HG02623 (cell line): ENCODE data around the gene KLHDC2.
"Not testable (repeated sequence)": the region's sequence is repeated elsewhere in the genome, so short reads cannot be mapped to it uniquely, and the experiment has no call there.

Source experiments
- ATAC-seq: cut with Tn5 transposase; IDR thresholded peaks from one replicate; pipeline ENCODE4 v1.9.1; 2021; ENCODE audit warnings: moderate library complexity; ENCODE audit not compliant: unreplicated experiment

Gene KLHDC2

GRCh38 chr14:49774106-49774505 is 6.2 kb downstream of the KLHDC2 start:
- ATAC-seq, result no peak

- ATAC-seq, result no peak
Measured at GRCh38 chr14:49778421-49778820, 10.5 kb downstream of the KLHDC2 start.

- ATAC-seq, result not testable (repeated sequence)
Measured at GRCh38 chr14:49781040-49781439, 13.1 kb downstream of the KLHDC2 start.

GRCh38 chr14:49783394-49784014 is 15.6 kb downstream of the KLHDC2 start:
- no peak for ATAC-seq

- no peak for ATAC-seq
Measured at GRCh38 chr14:49786315-49786714, 18.4 kb downstream of the KLHDC2 start.

GRCh38 chr14:49792618-49793017 is 24.7 kb downstream of the KLHDC2 start:
- no peak for ATAC-seq

- no peak for ATAC-seq
Measured at GRCh38 chr14:49796025-49796424, 28.1 kb downstream of the KLHDC2 start.

- ATAC-seq, result no peak
Measured at GRCh38 chr14:49808780-49809179, 40.8 kb downstream of the KLHDC2 start.

- ATAC-seq, result not testable (repeated sequence)
Measured at GRCh38 chr14:49816118-49816517, 48.2 kb downstream of the KLHDC2 start.

GRCh38 chr14:49816844-49817243 is 48.9 kb downstream of the KLHDC2 start:
- ATAC-seq, result no peak

GRCh38 chr14:49820176-49820575 is 52.2 kb downstream of the KLHDC2 start:
- ATAC-seq, result no peak

- no peak for ATAC-seq
Measured at GRCh38 chr14:49828640-49829039, 60.7 kb downstream of the KLHDC2 start.
